Eye (tissue), 1 donor: ENCODE results near the gene NLGN3.
"Not testable (repeated sequence)": the region's sequence is repeated elsewhere in the genome, so short reads cannot be mapped to it uniquely, and the experiment has no call there.

Experiments used
- DNase-seq: peaks from one replicate; pipeline ENCODE4 v3.0.0-alpha.2; 2015

NLGN3 gene

DNA sequence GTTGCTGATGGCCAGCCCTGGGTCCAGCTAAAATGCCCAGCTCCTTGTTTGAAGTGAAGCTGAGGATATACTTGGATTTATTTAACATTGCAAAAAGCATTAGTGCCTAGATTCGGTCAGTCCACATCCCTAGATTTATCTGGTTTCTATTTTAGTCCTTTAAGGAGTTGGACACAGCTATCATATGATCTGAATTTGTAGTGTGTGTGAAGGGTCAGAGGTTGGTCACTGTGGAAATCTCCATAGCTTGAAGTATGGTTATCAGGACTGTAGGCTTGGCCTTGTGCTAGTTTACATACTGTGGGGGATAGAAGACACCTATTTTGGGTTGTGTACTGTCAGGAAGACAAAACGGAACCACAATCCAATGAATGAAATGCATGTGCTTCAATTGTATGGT, 28.8 kb downstream of the NLGN3 start:
- no peak for DNase-seq

GRCh38 chrX:71174795-71175194, 30.2 kb downstream of the NLGN3 start:
- no peak for DNase-seq

GRCh38 chrX:71175531-71175930, 30.9 kb downstream of the NLGN3 start:
- DNase-seq: no peak

GRCh38 chrX:71177327-71177726, 32.7 kb downstream of the NLGN3 start:
- no peak for DNase-seq

DNA sequence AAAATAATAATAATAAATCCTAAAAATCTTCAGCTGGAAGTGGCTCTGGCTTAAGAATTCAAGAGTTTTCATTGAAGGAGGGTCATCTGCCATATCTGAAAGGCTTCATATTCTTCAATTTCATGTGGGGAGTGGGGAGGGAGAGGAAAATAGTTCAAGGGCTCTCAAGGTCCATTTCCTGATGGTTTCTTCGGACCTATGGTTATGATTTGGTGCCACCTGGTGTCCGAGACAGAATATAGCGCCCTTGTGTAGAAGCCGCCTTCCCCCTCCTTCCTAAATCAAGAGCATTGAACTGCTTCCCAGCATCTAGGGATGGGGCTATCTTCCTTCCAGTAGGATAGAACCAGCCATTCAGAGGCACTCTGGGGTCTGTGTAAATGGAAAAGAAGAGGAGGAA, 34.3 kb downstream of the NLGN3 start:
- DNase-seq: peak; percentile 82

- not testable (repeated sequence) for DNase-seq
Observed at GRCh38 chrX:71180579-71181265, 36.1 kb downstream of the NLGN3 start.

DNA sequence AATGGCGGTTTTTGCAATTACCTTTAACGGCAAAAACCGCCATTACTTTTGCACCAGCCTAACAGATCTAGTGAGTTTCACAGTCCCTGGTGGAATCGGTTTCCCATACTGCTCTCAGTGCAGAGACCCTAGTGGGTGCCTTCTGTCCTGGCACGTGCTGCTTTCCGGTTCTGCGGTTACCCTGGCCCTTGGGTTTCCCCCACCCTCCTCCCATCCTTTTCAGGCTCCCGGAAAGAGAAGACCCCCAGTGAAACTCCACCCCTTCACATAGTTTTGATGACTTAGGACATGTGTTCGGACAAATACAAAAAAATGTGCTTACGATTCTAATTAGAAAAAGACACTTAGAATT, 36.9 kb downstream of the NLGN3 start:
- no peak for DNase-seq

GRCh38 chrX:71181910-71182799, 37.5 kb downstream of the NLGN3 start:
- DNase-seq: peak; percentile 96

- peak; percentile 49 for DNase-seq
Observed at GRCh38 chrX:71182871-71183270, 38.2 kb downstream of the NLGN3 start.

- DNase-seq: peak; percentile 66
Observed at GRCh38 chrX:71183341-71183740, 38.7 kb downstream of the NLGN3 start.

GRCh38 chrX:71184092-71184491, 39.5 kb downstream of the NLGN3 start:
- DNase-seq: peak; percentile 18

- DNase-seq: no peak
Observed at GRCh38 chrX:71184803-71185495, 40.3 kb downstream of the NLGN3 start.

GRCh38 chrX:71191248-71191647, 46.6 kb downstream of the NLGN3 start:
- no peak for DNase-seq

GRCh38 chrX:71195964-71196649, 51.5 kb downstream of the NLGN3 start:
- DNase-seq: no peak

GRCh38 chrX:71198066-71198465, 53.4 kb downstream of the NLGN3 start:
- DNase-seq: no peak

GRCh38 chrX:71199252-71200008, 54.8 kb downstream of the NLGN3 start:
- DNase-seq: no peak

GRCh38 chrX:71210816-71211215, 66.2 kb downstream of the NLGN3 start:
- DNase-seq: peak; percentile 6

GRCh38 chrX:71212536-71212935, 67.9 kb downstream of the NLGN3 start:
- no peak for DNase-seq

- no peak for DNase-seq
Observed at GRCh38 chrX:71214152-71214551, 69.5 kb downstream of the NLGN3 start.

- DNase-seq: no peak
Observed at GRCh38 chrX:71214604-71215337, 70.1 kb downstream of the NLGN3 start.

DNA sequence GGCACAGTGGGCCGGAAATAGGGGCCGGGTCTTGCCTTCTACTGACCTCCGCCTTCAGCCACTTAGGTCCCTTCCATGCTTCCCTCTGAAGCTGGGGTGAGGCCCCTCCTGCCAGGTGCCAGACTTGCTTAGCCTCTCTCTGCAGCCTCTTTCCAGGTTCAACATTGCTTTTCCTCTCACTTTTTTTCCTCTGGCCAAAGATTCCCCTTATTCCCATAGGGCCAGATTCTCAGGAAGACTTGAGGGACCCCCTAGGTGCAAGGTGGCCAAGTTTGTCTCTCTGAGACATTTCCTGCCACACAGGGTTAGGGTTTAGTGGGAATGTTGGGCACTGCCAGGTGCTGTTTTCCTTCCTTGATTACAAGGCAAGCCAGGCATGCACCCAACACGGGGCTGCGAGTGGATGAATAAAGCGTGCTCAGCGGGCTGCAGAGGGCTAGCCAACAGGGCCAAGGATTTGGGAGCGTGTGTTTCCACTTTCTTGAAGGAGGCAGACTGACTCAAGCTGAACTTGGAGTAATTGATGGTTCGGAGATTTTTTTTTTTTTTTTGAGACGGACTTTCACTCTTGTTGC, 70.8 kb downstream of the NLGN3 start:
- no peak for DNase-seq
